Measurements from ENCODE around the gene RBM22. TPM values are rescaled to one million over a fixed set of nuclear protein-coding genes. Genes with fewer than 3 reads are reported as not detected.

The RBM22 gene
- total and polyA plus RNA-seq, 2 experiments from 2014 or later: 32.9 to 42.6 TPM

DNA sequence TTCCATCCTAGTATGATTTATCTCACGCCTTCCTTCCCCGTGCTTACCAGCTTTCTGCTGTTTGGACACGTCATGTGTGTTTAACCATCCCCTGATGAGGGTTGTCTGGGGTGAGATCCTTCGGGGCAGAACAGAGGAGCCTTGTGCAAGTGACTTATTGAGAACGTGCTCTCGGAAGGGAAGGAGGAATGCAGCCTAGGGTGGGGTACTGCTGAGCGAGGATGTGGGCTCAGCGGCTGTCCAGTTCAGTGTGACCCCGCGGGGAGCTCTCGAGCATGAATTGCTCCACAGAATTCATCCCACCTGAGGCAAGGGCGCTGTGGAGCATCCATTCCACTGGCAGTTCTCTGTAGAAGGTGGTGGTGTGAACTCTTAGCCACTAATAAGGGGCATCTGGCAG is 35.8 kb downstream of the RBM22 start:
- Histone ChIP-seq H3K79me2 (no peaks in the 10 kb centered on the region), H3K27me3 (peaks cover under 1% of the 10 kb centered on the region), H3K4me2 (no peak overlapping the region), H3K9me3 (ENCODE audit: low read depth) (no peaks in the 10 kb centered on the region), H3K4me3 (no peak overlapping the region), H3K9me2 (replicated peaks; ENCODE audit: insufficient read depth) (no peaks in the 10 kb centered on the region), H2AFZ (no peak overlapping the region), H4K20me1 (ENCODE audit: insufficient read depth, poor library complexity, severe bottlenecking) (no peaks in the 10 kb centered on the region), H3K4me1 (ENCODE audit: insufficient read depth) (peaks cover 10% of the 10 kb centered on the region), H3K27ac (no peak overlapping the region), H3K36me3 (replicated peaks; ENCODE audit: insufficient read depth, low read depth) (no peaks in the 10 kb centered on the region)
- 78% methylated on average over 12 of the region's 12 CpGs for WGBS (ENCODE audit: low lambda C conversion rate, missing lambda C conversion rate)
- no peak for DNase-seq (ENCODE audit: low spot score)
- TF ChIP-seq EZH2 (IDR thresholded peaks at IDR 0.05; ENCODE audit: borderline replicate concordance) (no peak), EZH2phosphoT487 (IDR thresholded peaks at IDR 0.05; ENCODE audit: low read depth, severe bottlenecking, unreplicated experiment) (no peak), CTCF (IDR thresholded peaks at IDR 0.05; ENCODE audit: poor library complexity) (no peak)

DNA sequence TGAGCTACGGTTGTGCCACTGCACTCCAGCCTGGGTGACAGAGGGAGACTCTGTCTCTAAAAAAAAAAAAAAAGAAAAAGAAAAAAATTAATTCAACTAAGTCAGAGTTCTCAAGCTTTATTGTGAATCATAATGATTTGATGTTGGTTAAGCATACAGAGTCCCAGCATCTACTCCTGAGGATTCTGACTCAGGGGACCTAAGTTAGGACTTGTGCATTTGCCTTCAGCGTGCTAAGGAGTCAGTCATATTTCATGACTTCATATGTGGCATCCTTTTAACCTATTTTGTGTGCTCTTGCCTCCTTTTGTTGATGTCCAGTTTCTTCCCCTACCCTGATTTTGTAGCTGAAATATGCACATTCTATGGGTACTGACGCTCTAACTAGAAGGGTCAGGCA is 36.9 kb downstream of the RBM22 start:
- no peaks in the 10 kb centered on the region for H3K36me3 ChIP-seq (replicated peaks; ENCODE audit: insufficient read depth, low read depth)
- 92% methylated on average over 3 of the region's 3 CpGs for WGBS (ENCODE audit: low lambda C conversion rate, missing lambda C conversion rate)

DNA sequence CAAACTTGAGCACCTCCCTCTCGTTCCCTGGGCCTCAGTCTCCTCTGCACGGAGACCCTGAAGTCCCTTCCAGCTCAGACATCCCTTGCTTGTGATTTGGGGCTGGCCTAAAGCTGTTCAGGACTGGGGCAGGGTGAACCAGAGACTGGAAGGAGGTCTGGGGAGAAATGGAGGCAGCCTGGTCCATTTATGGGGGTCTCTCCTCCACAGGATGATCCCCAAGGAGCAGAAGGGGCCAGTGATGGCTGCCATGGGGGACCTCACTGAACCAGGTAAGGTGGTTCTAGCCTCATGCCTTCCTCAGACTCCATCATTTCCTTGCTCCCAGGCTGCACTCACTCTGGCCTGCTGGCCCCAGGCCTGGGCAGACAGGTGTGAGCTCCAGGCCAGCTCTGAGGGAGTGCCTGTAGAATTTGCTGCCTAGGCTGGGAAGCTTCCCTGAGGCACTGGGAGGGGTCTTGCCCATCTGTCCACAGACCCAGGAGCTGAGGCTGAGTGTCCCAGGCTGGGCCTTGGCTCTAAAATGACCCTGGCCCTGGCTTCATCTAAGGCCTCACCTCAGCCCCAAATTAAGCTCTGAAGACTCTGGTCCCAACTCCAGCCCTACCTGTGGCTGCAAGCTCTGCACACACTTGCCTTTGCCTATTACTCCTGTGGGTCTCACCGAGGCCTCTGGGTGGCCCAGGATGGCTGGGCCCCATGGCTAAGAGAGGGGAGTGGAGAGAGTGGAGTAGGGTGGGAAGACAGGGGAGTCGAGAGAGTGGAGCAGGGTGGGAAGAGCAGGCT is 37.9 kb downstream of the RBM22 start:
- Histone ChIP-seq H4K20me1 (ENCODE audit: insufficient read depth, poor library complexity, severe bottlenecking) (no peaks in the 10 kb centered on the region), H3K9me3 (ENCODE audit: low read depth) (no peaks in the 10 kb centered on the region), H3K36me3 (replicated peaks; ENCODE audit: insufficient read depth, low read depth) (no peaks in the 10 kb centered on the region), H3K27ac (no peak overlapping the region), H3K9me2 (replicated peaks; ENCODE audit: insufficient read depth) (no peaks in the 10 kb centered on the region), H3K4me1 (ENCODE audit: insufficient read depth) (peaks cover 11% of the 10 kb centered on the region), H3K4me3 (no peak overlapping the region), H2AFZ (no peak overlapping the region), H3K4me2 (no peak overlapping the region), H3K27me3 (no peaks in the 10 kb centered on the region), H3K79me2 (no peaks in the 10 kb centered on the region)
- WGBS (ENCODE audit: low lambda C conversion rate, missing lambda C conversion rate): 63% methylated on average over 4 of the region's 4 CpGs
- DNase-seq (ENCODE audit: low spot score): no peak
- no peak for TF ChIP-seq EZH2 (IDR thresholded peaks at IDR 0.05; ENCODE audit: borderline replicate concordance)
- TF ChIP-seq EZH2phosphoT487 (IDR thresholded peaks at IDR 0.05; ENCODE audit: low read depth, severe bottlenecking, unreplicated experiment): no peak
- TF ChIP-seq CTCF (IDR thresholded peaks at IDR 0.05; ENCODE audit: poor library complexity): no peak

More for the DNA sequence above, 36.9 kb downstream of the RBM22 start:
- DNase-seq (ENCODE audit: low spot score): no peak
- Histone ChIP-seq H3K9me3 (ENCODE audit: low read depth) (no peaks in the 10 kb centered on the region), H3K27me3 (no peaks in the 10 kb centered on the region), H3K79me2 (no peaks in the 10 kb centered on the region), H3K4me1 (ENCODE audit: insufficient read depth) (peaks cover 11% of the 10 kb centered on the region), H3K4me2 (no peak overlapping the region), H3K9me2 (replicated peaks; ENCODE audit: insufficient read depth) (no peaks in the 10 kb centered on the region), H2AFZ (no peak overlapping the region), H3K27ac (no peak overlapping the region), H3K4me3 (no peak overlapping the region), H4K20me1 (ENCODE audit: insufficient read depth, poor library complexity, severe bottlenecking) (no peaks in the 10 kb centered on the region)
- TF ChIP-seq CTCF (IDR thresholded peaks at IDR 0.05; ENCODE audit: poor library complexity): no peak
- no peak for TF ChIP-seq EZH2 (IDR thresholded peaks at IDR 0.05; ENCODE audit: borderline replicate concordance)
- no peak for TF ChIP-seq EZH2phosphoT487 (IDR thresholded peaks at IDR 0.05; ENCODE audit: low read depth, severe bottlenecking, unreplicated experiment)
